Left lung (tissue), 10 donors: ENCODE results near the gene TSTD2. TPM values are rescaled to one million over a fixed set of nuclear protein-coding genes. Genes with fewer than 3 reads are reported as not detected.
A peak's percentile ranks its signal among the peaks of the same experiment; 100 is the strongest.

Experiments
- ATAC-seq: fragments of 200-7000 bp; cut with Tn5 transposase; one replicate; pipeline ENCODE4 v1.9.1; 2020; ENCODE audit warnings: moderate library complexity
- DNase-seq, 4 donors: peaks; one replicate each; pipeline ENCODE4 v3.0.0-alpha.2; 2013 to 2020
- H3K27ac ChIP-seq, 2 donors: fragments of 200-600 bp; sonication (generic) in 1 of 2; one replicate each; pipeline versions ENCODE4 v1.5.0 to v1.8.0; 2020 to 2021
- H3K27me3 ChIP-seq, 2 donors: fragments of 200-600 bp; sonication (generic) in 1 of 2; one replicate each; pipeline versions ENCODE4 v1.5.0 to v1.8.0; 2020 to 2021
- H3K36me3 ChIP-seq, 2 donors: fragments of 200-600 bp; sonication (generic) in 1 of 2; one replicate each; pipeline versions ENCODE4 v1.5.0 to v1.8.0; 2020 to 2021
- H3K4me1 ChIP-seq, 2 donors: fragments of 200-600 bp; one replicate each; pipeline ENCODE4 v1.8.0; 2021
- H3K4me3 ChIP-seq, 2 donors: fragments of 200-600 bp; sonication (generic) in 1 of 2; one replicate each; pipeline versions ENCODE4 v1.5.0 to v1.8.0; 2020 to 2021; ENCODE audit warnings: mild to moderate bottlenecking in 1 of 2
- H3K9me3 ChIP-seq, 2 donors: fragments of 200-600 bp; sonication (generic) in 1 of 2; one replicate each; pipeline versions ENCODE4 v1.5.0 to v1.8.0; 2020 to 2021
- intact Hi-C, 2 donors: fragments of 100-400 bp; cut with DNase I; formaldehyde crosslinking; loops; one replicate each; pipeline versions ENCODE4 v1.11.2 to v1.14.2; 2022
- polyA plus RNA-seq, 6 donors: library from polyadenylated mRNA; unstranded; fragments of 120-200 nt; gene quantifications; one replicate each; pipeline ENCODE4 v1.2.1, GENCODE V29; 2013; ENCODE audit not compliant: insufficient read length in 6 of 6
- total RNA-seq, 2 donors: library from RNA; stranded (reverse); fragmentation: NEBNext Ultra II Directional; extraction: Animal tissue kit (Norgen Biotek cat#: 25700); gene quantifications; one replicate each; pipeline ENCODE4 v1.2.1, GENCODE V29; 2021
- TF ChIP-seq, protein P1 (sequence below), 2 donors: fragments of 200-600 bp; sonication (generic) in 1 of 2; IDR thresholded peaks; one replicate each; pipeline versions ENCODE4 v1.5.0 to v1.8.0; 2021; ENCODE audit warnings: antibody characterized with exemption in 2 of 2
- donor health status: DM: no; HTN: yes; CAD: no.
- donor health status: DM: no; HTN: no; CAD: no.

The TSTD2 gene
- total and polyA plus RNA-seq, 8 donors = 16.4 to 41.5 (median 34.1) TPM

DNA sequence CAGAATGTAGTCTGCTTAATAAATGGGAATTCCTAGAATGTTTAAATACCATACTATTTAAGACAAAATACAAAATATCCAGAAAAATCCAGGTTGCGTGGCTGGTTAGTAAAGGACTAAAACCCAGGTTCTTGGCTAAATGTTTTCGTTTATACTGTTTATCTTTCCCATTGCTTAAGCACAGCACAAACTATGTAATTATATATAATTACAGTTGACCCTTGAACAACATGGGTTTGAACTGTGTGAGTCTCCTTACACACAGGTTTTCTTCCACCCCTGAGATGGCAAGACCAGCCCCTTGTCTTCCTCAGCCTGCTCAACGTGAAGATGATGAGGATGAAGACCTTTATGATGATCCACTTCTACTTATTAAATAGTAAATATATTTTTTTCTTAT lies 39.2 kb upstream of the TSTD2 start:
- Histone ChIP-seq H3K27me3 (no peaks in the 10 kb centered on the region), H3K4me1 (no peaks in the 10 kb centered on the region), H3K36me3 (peaks cover 0 to 99% of the 10 kb centered on the region in 2 donors), H3K9me3 (no peaks in the 10 kb centered on the region), H3K4me3 (no peak overlapping the region), H3K27ac (no peak overlapping the region)
- intact Hi-C loops = no loop called here
- ATAC-seq = no peak
- DNase-seq = no peak
- TF ChIP-seq, protein P1, sequence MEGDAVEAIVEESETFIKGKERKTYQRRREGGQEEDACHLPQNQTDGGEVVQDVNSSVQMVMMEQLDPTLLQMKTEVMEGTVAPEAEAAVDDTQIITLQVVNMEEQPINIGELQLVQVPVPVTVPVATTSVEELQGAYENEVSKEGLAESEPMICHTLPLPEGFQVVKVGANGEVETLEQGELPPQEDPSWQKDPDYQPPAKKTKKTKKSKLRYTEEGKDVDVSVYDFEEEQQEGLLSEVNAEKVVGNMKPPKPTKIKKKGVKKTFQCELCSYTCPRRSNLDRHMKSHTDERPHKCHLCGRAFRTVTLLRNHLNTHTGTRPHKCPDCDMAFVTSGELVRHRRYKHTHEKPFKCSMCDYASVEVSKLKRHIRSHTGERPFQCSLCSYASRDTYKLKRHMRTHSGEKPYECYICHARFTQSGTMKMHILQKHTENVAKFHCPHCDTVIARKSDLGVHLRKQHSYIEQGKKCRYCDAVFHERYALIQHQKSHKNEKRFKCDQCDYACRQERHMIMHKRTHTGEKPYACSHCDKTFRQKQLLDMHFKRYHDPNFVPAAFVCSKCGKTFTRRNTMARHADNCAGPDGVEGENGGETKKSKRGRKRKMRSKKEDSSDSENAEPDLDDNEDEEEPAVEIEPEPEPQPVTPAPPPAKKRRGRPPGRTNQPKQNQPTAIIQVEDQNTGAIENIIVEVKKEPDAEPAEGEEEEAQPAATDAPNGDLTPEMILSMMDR (IDR thresholded peaks at IDR 0.05) = no peak

DNA sequence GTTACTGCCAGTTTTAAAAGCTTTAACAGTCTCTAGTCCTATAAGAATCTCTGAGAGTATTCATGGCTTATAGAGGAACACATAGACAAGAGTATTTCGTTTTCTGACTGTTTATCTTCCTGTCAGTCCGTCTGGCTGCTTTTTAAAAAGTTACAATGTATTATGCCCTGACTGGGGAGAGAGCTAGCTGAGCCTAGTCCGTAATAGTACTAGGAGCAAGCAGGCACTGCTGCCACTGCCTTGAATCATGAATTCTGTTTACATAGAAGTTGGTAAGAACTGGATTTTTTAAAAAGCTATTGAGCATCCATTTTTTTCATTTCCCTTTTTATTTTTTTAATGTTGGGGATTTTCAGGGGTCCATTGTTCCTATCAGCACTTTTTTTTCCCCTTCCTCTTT lies 37.4 kb upstream of the TSTD2 start:
- intact Hi-C loops = no loop called here
- TF ChIP-seq, protein P1 (IDR thresholded peaks at IDR 0.05) = no peak
- no peak for ATAC-seq
- Histone ChIP-seq H3K36me3 (peaks cover 0 to 100% of the 10 kb centered on the region in 2 donors), H3K4me3 (no peak overlapping the region), H3K27ac (no peak overlapping the region), H3K4me1 (no peaks in the 10 kb centered on the region), H3K27me3 (no peaks in the 10 kb centered on the region), H3K9me3 (no peaks in the 10 kb centered on the region)
- no peak for DNase-seq

DNA sequence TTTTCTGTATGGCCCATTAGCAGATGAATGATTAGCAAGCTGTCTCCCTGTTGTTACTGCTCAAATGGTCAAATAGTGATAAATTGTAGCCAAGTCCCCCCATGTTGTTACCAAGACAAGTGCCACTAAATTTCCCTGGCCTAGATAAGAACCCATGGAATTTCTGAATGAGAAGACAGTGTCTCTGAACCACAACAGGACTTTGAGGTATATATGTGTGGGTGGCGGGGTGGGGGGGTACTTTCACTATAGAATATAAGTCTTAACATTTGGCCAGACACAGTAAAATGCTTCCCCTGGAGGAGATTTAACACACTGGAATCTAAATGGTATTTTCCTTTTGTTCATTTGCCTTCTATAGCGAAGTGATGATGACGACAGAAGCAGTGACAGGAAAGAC lies 35.3 kb upstream of the TSTD2 start:
- no peak for ATAC-seq
- Histone ChIP-seq H3K36me3 (peaks cover 0 to 100% of the 10 kb centered on the region in 2 donors), H3K9me3 (no peaks in the 10 kb centered on the region), H3K27me3 (no peaks in the 10 kb centered on the region), H3K27ac (no peak overlapping the region), H3K4me1 (no peaks in the 10 kb centered on the region), H3K4me3 (no peak overlapping the region)
- intact Hi-C loops = no loop called here
- DNase-seq = no peak
- TF ChIP-seq, protein P1 (IDR thresholded peaks at IDR 0.05) = no peak

DNA sequence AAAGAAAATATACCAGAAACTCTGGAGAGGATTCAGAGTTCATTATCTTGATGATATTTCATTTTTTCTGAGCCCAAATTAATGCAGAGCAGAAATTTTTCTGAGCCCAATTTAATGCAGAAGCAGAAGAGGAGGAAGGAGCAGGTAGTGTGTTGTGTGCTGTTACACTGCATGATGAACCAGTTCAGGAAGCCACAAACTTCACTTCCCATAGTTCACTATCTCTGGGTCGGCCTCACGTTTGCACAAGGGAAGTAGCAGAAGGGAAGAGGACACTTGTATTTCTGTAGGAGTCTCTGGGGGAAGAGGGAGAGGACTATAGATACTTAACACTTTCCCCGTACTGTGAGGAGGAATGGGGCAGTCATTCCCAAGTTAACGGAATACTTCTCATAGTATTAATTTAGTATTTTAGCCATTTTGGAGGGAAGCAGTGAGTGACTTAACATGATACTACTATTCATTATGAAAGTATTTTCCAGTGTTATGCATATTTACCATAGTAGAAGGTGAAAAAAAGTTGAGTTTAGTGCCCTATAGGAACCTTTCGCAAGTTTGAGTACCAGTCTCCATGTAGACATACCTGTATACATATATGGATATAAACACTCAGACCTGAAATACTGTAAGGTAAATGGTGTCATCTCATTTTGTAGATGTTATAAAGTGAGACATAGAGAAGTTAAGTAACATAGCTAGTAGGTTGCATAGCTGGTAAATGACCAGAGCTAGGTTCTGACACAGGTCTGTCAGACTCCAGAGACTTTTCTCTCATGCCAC lies 33.9 kb upstream of the TSTD2 start:
- intact Hi-C loops = no loop called here
- H3K27ac ChIP-seq = no peak overlapping the region
- DNase-seq (no peak), ATAC-seq (peak; percentile 15)
- no peaks in the 10 kb centered on the region for H3K9me3 ChIP-seq
- no peaks in the 10 kb centered on the region for H3K4me1 ChIP-seq
- no peak overlapping the region for H3K4me3 ChIP-seq
- no peaks in the 10 kb centered on the region for H3K27me3 ChIP-seq
- peaks cover 0 to 100% of the 10 kb centered on the region in 2 donors for H3K36me3 ChIP-seq
- TF ChIP-seq, protein P1 (IDR thresholded peaks at IDR 0.05) = no peak

DNA sequence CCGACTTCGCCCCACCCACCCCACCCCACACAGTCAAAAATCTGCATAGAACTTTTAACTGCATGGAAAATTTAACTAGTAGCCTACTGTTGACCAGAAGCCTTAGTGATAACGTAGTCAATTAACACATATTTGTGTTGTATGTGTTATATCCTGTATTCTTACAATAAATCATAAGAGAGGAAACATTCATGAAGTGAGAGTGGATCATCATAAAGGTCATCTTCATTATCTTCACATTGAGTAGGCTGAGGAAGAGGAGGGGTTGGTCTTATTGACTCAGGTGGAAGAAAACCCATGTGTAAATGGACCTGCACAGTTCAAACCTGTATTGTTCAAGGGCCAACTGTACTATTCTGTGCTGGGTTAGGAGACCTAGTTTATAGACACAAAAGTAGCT lies 32.6 kb upstream of the TSTD2 start:
- H3K36me3 ChIP-seq = peaks cover 0 to 98% of the 10 kb centered on the region in 2 donors
- TF ChIP-seq, protein P1 (IDR thresholded peaks at IDR 0.05) = no peak
- DNase-seq = no peak
- no peak overlapping the region for H3K27ac ChIP-seq
- ATAC-seq = no peak
- no peaks in the 10 kb centered on the region for H3K4me1 ChIP-seq
- no peaks in the 10 kb centered on the region for H3K27me3 ChIP-seq
- intact Hi-C loops = no loop called here
- H3K9me3 ChIP-seq = no peaks in the 10 kb centered on the region
- no peak overlapping the region for H3K4me3 ChIP-seq
